Inflammatory macrophage treated with lipopolysaccharide for 4 hours (primary cell): Measurements from ENCODE around the gene NFATC2IP.
"Not testable (repeated sequence)": the region's sequence is repeated elsewhere in the genome, so short reads cannot be mapped to it uniquely, and the experiment has no call there.

Experiments used
- DNase-seq: peaks from one replicate; pipeline ENCODE4 v3.0.0-alpha.2; 2020

Gene NFATC2IP

DNA sequence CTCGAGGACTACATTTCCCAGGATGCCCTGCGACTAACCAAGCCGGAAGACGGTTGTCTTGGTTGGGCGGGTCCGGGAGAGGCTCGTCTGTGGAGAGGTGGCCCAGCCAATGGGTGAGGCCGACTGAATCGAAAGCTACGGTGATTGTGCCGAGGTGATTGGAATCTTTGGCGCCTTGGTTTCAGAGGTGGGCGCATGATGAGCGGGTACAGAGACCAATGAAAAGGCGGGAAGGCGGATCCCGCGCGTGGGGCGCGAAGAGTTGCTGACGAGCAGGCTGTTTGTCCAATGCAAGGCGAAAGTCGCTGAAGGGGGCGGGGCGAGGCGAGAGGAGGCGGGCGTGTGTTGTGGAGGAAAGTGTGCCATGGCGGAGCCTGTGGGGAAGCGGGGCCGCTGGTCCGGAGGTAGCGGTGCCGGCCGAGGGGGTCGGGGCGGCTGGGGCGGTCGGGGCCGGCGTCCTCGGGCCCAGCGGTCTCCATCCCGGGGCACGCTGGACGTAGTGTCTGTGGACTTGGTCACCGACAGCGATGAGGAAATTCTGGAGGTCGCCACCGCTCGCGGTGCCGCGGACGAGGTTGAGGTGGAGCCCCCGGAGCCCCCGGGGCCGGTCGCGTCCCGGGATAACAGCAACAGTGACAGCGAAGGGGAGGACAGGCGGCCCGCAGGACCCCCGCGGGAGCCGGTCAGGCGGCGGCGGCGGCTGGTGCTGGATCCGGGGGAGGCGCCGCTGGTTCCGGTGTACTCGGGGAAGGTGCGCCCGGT lies at the start of gene NFATC2IP:
NFATC2IP (plus strand) TSS at position 290 of the 762 bp plus-strand sequence; CDS start at position 365, 75 bp downstream.
- peak; percentile 100 for DNase-seq

DNA sequence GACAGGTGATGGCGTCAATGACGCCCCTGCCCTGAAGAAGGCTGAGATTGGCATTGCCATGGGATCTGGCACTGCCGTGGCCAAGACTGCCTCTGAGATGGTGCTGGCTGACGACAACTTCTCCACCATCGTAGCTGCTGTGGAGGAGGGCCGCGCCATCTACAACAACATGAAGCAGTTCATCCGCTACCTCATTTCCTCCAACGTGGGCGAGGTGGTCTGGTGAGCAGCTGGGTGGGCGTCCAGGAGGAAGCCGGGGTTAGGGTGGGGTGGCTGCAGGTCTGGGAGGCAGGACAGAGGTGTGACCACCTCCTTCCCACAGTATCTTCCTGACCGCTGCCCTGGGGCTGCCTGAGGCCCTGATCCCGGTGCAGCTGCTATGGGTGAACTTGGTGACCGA lies 48.9 kb upstream of the NFATC2IP start:
- no peak for DNase-seq

DNA sequence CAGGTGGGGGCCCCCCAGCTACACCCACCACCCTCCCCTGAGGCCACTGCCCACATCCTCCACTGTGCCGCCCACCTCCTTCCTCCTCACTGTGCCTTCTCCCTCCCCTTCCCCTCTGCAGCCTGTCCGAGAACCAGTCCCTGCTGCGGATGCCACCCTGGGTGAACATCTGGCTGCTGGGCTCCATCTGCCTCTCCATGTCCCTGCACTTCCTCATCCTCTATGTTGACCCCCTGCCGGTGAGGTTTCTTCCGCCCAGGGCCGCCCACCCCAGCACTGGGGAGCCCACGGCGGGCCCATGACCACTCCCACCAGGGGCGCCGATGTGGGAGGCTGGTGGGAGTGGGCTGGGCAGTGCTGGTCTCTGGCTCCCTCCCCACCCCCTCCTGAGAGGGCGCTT lies 47.8 kb upstream of the NFATC2IP start:
- DNase-seq: no peak

DNA sequence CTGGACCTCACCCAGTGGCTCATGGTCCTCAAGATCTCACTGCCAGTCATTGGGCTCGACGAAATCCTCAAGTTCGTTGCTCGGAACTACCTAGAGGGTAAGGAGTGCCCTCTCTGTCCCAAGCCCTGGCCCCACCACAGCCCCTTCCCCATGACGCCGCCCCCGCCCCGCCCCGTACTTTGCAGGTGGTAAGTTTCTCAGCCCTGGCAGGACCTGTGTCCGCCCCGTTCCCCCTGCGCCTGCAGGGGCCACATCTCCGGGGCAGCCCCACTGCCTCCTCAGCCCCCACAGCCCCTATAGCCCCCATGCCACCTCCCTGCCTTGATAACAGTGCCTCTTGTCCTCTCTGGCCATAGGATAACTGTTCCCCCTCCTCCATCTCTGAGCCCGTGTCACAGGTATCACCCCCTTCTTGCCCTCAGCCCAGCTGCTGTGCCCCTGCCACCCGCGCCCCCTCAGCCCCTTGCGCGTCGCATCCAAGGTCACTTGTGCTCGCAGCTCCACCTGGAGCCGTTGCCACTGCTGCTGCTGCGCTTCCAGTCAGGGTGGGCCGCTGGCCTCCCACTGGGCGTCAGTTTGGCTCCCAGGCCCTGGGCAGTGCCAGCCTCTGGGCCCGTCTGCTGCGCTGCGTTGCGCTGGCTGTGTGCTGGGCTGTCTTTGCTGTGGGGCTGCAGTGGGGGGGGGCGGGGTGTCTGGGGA lies 47.2 kb upstream of the NFATC2IP start:
- DNase-seq: no peak

DNA sequence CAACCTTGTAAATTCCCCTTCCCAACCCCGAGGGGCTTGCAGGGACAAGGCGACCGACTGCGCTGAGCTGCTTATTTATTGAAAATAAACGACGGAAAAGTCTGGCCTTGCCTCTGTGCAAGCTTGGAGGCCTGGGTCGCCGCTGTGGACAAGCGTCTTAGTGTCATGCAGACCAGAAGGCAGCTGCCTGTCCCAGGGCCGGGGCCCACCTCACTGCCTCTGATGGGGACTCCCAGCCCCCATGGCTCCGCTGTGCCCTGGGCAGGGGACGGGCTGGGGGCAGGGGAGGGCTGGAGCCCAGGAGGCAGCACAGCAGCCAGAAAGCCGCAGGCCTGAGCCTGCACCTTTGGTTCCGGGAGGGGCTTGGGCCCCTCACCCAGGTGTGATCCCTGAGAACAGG lies 46.4 kb upstream of the NFATC2IP start:
- no peak for DNase-seq

DNA sequence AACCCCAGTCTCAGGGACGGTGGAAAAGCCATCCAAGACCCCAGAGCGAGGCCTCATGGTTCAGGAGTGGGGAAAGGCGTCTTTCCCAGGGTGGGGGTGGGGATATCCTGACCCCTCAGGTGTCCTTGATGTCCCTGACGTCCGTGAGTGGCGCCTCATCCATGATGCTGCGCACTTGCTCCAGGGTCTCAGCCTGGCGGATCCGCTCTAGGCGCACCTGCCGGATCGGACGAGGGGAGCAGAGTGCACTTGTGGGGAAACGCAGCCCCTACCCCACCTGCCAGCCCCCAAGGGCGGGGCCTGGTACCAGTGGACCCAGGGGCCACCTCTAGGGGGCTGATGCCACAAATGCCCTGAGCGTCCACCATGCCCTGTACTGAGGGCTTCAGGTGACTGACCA lies 45.9 kb upstream of the NFATC2IP start:
- DNase-seq: no peak

DNA sequence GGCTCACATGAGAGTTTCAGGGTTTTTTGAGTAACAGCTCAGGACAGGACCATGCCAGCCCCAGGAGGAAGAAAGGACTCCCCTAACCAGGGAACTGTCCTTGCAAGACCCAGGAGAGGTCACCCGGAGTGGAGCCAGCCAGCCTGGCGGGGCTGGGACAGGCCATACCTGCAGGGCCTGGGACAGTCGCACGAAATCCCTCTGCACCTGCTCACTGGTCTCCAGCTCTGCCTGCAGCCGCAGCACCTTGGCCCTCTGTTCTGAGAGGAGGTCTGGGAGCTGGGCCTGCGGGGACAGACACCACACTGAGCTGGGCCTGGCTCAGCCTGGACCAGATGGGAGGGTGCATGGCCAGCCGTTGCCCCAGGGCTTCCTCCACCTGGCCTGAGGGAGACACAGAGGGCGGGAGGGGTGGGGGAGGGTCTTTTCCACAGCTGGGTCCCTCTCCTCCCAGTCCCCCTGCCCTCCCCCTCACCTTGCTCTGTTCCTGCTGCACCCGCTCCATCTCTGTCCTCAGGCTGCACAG lies 45.4 kb upstream of the NFATC2IP start:
- DNase-seq: no peak

DNA sequence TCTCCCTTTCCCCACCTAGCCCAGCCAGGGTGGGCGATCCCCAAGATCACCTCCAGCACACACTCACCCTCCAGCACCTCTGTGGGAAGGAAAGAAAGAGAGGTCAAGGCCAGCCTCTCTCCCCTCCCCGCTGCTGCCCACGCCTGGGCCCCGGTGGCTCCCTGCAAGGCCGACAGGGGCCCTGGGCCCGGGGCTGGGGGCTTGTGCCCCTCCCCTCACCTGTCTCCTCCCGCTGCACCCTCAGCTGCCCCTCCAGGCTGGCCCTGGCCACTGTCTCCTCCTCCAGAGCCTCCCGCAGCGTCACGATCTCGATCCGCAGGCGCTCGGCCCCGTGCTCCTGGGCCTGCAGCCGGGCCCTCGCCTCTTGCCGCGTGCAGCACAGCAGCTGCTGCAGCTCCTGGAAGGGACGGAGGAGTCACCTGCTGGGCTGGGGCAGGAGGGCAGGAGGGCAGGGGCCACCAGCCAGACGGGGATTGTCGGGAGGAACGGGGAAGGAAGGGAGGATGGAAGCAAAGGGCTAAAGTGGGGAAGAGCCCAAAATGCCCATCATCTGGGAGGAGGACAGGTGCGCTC lies 44.9 kb upstream of the NFATC2IP start:
- no peak for DNase-seq

DNA sequence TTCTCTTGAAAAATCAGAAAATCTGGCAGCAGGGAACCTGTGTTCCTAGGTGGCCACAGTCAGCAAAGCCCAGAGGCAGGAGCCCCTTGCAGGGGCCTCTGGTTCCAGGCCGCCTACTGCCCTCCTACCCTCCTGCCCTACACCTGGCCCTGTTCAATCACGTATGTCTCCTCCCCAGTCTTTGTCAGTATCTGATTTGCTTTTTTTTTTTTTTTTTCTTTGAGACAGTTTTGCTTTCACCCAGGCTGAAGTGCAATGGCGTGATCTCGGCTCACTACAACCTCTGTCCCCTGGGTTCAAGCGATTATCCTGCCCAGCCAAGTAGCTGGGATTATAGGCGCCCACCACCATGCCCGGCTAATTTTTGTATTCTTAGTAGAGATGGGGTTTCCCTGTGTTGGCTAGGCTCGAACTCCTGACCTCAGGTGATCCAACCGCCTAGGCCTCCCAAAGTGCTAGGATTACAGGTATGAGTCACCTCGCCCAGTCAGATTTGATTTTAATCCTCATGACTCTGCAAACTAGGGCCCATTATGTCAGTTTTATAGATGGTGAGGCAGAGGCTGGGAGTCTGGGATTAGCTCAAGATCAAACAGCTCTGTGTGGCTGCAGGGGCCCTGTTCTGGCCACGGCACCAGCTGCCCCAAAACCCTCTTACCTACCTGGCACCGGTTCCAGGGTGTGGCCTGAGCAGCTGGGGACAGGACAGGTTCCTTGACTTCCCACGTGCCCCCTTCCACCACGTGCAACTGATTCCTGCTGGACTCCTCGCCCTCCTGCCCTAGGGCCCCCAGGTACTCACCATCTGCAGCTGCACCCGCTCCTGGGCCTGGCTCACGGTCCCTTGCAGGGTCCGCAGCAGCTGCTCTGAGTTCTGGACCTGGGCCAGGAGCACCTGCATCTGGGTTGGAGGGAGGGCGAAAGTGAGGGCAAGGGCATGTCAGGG lies 40.4 kb upstream of the NFATC2IP start:
- DNase-seq: no peak

DNA sequence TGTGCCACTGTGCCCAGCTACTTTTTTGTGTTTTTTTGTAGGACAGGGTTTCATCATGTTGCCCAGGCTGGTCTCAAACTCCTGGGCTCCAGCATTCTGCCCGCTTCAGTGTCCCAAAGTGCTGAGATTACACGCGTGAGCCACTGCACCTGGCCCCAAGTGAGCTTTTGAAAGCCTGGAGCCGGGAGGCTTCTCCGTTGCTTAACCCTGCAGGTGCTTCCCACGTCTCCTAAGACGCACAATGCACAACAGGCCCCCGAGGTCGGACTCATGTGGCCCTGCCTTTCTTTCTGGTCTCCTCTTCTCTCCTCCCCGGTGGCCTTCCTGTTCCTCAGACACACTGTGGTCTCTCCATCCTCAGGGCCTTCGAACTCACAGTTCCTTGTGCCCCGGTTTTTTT lies 38.2 kb upstream of the NFATC2IP start:
- DNase-seq: no peak

DNA sequence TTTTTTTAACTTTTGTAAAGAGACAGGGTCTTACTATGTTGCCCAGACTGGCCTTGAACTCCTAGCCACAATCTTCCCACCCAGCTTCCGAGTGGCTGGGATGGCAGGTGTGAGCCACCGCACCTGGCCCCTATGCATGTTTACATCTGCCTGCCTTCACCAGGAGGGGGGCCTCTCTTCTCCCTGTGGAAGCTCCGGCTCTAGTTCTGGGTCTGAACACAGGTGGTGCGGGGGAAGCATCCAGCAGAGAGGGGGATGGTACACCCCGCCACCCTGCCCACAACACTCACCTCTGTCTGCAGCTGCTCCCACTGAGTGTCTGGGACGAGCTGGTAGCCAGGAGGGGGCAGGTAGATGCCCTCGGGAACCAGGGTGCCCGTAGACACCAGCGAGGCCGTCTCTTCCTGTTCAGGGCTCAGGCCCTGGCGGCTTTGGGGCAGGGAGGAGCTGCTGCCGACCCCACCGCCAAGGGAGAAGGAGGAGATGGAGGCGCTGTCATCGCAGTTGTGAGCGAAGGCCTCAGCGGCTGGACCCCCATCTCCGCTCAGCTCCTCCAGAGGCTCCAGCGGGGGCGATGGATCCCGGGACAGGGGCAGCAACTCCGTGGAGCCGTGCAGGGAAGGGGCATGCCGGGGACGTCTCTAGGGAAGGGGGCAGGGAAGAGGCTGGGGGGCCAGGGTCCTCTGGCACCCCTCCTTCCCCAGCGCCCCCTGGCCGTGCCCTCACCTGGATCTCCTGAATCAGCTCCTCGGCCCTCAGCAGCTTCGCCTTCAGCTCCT lies 36.6 kb upstream of the NFATC2IP start:
- DNase-seq: no peak

DNA sequence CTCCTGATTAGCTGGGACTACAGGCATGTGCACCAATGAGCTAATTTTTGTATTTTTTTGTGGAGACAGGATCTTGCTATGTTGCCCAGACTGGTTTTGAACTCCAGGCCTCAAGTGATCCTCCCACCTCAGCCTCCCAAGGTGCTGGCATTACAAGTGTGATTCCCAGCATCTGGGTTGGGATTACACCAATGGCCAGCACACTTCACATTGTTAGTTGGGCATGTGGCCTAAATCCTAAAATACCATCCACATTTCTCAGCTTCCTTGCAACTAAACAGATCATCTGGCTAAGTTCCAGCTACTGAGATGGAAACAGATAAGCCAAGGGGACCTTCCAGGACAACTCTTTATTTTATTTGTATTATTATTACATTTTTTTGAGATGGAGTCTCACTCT lies 35.6 kb upstream of the NFATC2IP start:
- DNase-seq: no peak

DNA sequence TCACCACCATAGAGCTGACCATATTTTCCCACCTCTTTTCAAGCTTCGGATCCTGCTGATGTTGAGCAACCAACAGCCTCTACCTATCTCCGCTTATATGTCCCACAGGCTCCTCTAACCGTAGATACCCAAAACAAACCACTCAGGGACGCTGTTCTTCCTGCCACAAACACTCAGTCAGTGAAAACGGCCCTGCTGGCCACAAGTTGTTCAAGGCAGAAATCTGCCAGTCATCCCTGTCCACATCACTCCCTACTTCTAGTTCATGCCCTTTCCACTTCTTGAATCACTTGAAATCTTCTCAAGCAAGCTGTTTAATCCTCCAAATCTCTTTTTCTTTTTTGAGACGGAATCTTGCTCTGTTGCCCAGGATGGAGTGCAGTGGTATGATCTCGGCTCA lies 33.6 kb upstream of the NFATC2IP start:
- DNase-seq: no peak

DNA sequence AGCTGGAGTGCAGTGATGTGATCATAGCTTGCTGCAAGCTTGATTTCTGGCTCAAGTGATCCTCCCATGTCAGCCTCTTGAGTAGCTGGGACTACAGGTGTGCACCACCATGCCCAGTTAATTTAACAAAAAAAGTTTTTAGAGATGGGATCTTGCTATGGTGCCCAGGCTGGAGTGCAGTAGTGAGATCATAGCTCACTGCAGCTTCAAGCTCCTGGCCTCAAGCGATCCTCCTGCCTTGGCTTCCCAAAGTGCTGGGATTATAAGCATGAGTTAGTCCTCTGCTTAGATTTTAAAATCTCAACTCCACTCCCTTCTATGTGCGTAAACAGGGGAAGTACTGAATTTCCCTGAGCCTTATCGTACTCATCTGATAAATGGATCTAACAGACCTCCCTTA lies 32.0 kb upstream of the NFATC2IP start:
- DNase-seq: no peak

DNA sequence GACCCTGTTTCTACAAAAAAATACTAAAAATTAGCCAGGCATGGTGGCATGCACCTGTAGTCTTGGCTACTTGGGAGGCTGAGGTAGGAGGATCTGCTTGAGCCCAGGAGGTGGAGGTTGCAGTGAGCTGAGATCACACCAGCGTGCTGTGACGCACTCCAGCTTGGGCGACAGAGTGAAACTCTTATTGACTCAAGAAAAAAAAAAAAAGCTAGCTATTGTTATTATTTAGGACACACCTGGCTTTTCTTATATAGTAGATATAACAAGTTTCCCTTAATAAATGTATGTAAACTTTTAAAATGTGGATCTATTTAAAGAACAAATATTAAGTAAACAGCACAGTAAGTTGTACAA lies 27.5 kb upstream of the NFATC2IP start:
- no peak for DNase-seq

DNA sequence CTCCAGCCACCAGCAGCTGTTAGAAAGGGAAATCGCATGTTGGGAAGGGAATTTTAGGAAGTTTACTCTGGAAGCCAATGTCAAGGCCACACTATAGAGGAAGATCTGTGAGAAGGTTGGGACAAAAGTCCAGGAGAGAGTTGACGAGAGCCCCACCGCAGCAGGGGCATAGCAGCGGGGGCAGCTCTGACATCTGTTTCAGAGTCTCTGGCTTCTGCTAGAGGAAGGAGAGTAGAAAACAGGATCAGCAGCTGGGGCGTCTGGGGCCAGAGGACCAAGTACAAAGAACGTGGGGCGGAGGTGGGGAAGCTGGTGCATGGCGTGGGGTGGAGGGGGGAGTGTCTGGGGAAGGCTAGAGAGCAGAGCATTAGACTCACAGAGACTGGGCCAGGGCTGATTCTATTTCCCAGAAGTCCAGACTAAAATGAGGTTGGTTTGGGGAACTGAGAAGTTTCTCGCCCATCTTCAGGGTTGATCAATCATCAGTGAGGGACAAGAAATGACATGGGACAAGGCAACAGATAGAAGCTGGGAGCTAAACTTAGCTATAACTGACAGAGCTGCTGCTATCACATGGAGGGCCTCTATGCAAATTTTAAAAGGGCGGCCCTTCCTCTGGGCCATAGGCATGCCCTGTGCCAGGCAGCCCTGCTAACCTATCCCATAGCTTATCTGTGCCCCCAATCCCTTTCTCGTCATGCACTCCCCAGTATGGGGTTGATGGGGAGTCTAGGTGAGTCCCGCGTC lies 26.9 kb upstream of the NFATC2IP start:
- peak; percentile 78 for DNase-seq

DNA sequence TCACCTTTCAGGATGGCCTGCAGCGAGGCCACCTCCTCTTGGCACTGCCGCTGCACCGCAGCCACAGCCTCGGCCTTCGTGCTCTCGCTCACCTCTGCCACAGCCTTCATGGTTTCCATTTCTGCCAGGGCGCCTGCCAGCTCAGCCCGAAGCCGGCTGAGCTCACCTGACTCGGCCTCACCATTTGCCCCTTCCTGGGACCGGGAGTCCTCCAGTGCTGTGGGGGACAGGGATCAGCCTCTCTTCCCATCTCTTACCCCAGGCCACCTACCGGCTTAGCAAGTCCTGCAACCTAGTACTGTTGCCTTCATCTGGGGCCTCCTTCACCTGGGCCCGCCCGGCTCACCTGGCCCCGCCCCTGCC lies 26.4 kb upstream of the NFATC2IP start:
- DNase-seq: no peak

DNA sequence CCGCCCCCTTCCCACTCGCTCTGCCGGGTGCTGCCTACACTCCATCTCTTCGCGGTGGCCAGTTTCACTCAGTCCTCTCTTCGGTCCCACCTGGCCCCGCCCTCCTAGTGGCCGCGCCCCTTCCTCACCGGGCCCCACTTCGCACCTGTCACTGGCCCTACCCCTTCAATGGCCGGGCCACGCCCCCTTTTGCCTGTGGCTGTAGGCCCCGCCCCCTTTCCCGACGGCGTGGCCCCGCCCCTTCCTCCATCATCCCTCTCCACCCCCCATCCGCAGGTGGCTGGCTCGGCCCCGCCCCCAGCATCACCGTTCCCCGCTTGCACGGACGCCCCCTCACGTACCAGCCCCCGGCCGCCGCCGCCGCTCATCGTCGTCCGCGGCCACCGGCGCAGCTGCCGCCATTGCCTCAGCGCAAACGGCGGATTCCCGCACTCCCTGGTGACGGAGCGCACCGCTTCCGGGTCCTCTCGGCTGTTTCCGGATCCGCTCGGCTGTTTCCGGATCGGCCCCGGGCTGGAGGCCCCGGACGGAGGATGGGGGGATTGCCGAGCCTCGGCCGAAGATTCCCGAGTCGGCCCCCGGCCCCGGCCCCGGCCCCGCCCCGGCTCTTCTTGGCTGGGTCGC lies 25.9 kb upstream of the NFATC2IP start, which contains the start of gene RABEP2:
RABEP2 (minus strand) TSS at position 477 of the 624 bp plus-strand sequence; CDS start at position 402, 75 bp downstream.
- peak; percentile 90 for DNase-seq

DNA sequence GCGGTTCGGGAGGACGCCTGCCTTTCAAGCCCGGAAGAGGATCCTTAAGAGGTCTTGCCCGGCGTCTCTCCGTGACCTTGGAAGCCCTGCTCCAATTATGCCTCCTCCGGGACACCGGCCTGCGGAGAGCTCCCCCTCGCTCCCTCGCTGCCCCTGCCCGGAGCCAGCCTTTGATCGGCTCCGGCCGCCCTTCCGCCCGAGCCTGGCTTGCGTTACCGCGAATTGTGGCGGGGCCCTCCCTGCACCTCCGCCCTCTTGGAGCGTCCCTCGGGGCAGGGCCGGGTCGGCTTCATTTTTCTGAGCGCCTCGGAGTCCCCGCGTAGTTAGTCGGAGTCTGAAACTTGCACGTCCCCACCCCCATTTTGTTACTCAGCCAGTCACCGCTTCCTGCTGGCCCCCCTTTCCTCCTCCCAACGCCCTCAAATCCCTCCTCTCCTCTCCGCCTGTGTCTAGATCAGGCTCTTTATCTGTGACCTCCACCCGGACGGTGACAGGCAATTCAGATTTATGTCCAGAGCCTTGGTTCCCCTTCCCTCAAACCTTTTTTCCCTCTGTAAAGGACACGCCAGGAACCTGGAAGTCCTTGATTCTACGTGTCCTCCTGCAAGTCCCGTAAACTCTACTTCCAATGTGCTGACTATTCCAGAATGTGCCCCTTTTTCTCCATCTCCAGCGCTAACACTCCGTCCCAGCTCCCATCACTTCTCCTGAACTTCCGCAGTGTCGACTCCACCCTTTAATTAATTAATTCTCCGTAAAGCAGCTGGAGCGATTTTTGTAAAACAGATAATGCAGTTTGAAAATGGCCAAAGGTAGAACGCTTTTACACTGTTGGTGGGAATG lies 25.1 kb upstream of the NFATC2IP start:
- DNase-seq: peak; percentile 76

DNA sequence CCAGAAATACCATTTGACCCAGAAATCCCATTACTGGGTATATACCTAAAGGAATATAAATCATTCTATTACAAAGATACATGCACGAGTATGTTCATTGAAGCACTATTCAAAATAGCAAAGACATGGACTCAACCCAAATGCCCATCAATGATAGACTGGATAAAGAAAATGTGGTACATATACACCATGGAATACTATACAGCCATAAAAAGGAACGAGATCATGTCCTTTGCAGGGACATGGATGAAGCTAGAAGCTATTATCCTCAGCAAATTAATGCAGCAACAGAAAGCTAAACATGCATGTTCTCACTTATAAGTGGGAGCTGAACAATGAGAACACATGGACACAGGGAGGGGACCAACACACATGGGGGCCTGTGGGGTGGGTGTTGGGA lies 24.5 kb upstream of the NFATC2IP start:
- DNase-seq: not testable (repeated sequence)
